GM10248 (cell line): Measurements from ENCODE around the gene PIK3C2G.

Experiments
- CTCF ChIA-PET: fragments of 300-600 bp; sonication (Branson Sonifier 250); formaldehyde crosslinking; extraction: SDS; loops from one replicate; lab custom pipeline; 2021; ENCODE audit warnings: antibody characterized with exemption; lab: Yijun Ruan, JAX
- POLR2A ChIA-PET: fragments of 350-650 bp; sonication (Branson Sonifier 250); formaldehyde crosslinking; extraction: SDS; loops from one replicate; lab custom pipeline; 2020; ENCODE audit warnings: antibody characterized with exemption; lab: Yijun Ruan, JAX
- DNase-seq: peaks from one replicate; pipeline ENCODE4 v3.0.0; 2012; ENCODE audit errors: extremely low spot score
- TF ChIP-seq, protein P1 (sequence below): IDR thresholded peaks from 2 replicates; pipeline ENCODE4 v1.5.1; 2012; ENCODE audit warnings: mild to moderate bottlenecking, low read depth; ENCODE audit errors: extremely low read depth, missing control alignments, control extremely low read depth

PIK3C2G gene

DNA sequence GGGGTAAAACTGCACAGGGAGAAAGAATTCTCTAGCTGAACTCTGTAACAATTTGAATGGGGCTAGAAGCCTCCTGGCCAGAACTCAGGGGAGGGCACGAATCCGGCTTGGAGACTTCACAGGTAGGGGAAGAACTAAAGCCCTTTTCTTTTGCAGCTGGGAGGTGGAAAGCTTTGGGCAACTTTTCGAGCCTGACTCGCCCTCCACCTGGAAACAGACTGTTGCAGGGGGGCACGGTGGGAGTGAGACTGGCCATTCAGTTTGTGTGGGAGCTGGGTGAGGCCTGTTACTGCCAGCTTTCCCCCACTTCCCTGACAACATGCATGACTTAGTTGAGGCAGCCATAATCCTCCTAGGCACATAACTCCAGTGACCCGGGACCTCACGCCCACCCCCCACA, 340.6 kb downstream of the PIK3C2G start:
- ChIA-PET POLR2A (no interaction called here), CTCF (interaction anchor here (1.3 kb wide), 1 partner anchor 9 kb away, joined by 4 read pairs; no protein-coding TSS in a partner anchor)
- TF ChIP-seq, protein P1, sequence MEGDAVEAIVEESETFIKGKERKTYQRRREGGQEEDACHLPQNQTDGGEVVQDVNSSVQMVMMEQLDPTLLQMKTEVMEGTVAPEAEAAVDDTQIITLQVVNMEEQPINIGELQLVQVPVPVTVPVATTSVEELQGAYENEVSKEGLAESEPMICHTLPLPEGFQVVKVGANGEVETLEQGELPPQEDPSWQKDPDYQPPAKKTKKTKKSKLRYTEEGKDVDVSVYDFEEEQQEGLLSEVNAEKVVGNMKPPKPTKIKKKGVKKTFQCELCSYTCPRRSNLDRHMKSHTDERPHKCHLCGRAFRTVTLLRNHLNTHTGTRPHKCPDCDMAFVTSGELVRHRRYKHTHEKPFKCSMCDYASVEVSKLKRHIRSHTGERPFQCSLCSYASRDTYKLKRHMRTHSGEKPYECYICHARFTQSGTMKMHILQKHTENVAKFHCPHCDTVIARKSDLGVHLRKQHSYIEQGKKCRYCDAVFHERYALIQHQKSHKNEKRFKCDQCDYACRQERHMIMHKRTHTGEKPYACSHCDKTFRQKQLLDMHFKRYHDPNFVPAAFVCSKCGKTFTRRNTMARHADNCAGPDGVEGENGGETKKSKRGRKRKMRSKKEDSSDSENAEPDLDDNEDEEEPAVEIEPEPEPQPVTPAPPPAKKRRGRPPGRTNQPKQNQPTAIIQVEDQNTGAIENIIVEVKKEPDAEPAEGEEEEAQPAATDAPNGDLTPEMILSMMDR, result no peak
- no peak for DNase-seq

DNA sequence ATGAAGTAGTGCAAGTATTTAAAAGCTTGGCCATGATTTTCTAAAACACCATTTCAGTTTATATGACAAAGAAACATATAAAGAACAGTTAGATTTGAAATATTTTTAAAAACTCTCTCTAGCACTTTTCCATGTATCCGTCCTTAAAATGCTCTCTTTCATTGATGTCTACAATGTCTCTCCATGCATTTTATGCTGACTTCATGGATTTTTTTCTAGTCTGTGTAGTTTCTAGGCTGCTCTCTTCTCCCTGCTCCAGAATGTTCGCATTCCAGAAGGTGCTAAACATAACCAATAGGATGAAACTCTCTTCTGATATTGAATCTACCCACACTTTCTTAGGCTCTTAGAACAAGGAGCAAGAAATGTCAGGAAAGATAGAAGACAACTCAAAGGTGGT, 351.7 kb downstream of the PIK3C2G start:
- TF ChIP-seq, protein P1, result no peak
- DNase-seq, result no peak
- ChIA-PET POLR2A (no interaction called here), CTCF (interaction anchor here (1.3 kb wide), 1 partner anchor 16 kb away, joined by 3 read pairs; no protein-coding TSS in a partner anchor)

DNA sequence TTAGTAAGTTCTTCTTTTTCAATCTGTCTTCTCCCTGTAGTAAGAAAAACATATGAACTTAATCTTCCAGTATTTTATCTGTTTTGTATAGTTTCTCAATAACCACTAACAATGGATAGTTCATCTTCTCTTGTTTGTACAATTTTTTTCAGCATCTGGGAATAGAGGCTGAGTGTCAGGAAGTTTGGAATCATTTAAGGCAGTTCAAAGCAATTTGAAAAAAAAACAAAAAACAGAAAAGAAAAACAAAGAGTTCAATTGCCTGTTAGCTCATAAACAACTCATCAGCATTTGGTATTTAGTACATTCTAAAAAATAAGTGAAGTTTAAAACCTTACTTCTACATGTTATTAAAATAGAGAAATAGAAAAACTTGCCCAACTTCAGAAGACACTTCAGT, 359.7 kb downstream of the PIK3C2G start:
- TF ChIP-seq, protein P1, result no peak
- no peak for DNase-seq
- ChIA-PET POLR2A (no interaction called here), CTCF (no interaction called here)

DNA sequence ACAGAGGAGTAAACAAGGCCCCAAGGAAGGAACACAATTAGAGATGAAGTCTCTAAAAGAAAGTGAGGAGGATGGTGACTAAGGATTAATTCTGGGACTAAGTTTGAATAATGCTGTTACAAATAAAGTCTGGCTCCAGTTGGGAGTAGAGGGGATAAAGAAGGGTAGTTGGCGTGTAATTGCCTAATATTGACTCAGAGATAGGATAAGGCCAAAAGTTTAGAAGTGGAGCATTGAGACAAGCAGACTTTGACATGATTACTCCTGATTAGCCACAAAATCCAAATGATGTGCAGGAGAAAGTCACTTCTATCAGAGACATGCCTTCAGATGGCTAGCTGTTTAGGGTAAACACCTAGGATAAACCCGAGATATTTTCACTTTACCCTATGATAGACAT, 368.1 kb downstream of the PIK3C2G start:
- CTCF ChIA-PET, result interaction anchor here (0.9 kb wide), 1 partner anchor 14 kb away, joined by 3 read pairs; no protein-coding TSS in a partner anchor

DNA sequence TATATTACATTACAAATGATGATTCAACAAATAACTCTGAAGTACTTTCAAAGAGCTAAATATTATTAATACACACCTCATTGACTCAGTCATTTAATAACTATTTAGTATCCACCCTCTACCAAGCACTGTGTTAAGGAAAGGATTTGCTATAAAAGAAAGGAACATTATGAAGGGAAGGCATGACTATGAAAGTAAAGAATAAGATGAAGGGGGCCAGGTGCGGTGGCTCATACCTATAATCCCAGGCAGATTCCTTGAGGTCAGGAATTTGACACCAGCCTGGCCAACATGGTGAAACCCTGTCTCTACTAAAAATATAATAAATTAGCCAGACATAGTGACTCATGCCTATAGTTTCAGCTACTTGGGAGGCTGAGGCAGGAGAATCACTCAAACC, 368.6 kb downstream of the PIK3C2G start:
- no peak for DNase-seq
- TF ChIP-seq, protein P1, result no peak
- ChIA-PET CTCF (interaction anchor here (0.9 kb wide), 1 partner anchor 14 kb away, joined by 3 read pairs; no protein-coding TSS in a partner anchor), POLR2A (no interaction called here)

More for the DNA sequence above, 368.1 kb downstream of the PIK3C2G start:
- no peak for DNase-seq
- TF ChIP-seq, protein P1, result no peak
- POLR2A ChIA-PET, result no interaction called here

DNA sequence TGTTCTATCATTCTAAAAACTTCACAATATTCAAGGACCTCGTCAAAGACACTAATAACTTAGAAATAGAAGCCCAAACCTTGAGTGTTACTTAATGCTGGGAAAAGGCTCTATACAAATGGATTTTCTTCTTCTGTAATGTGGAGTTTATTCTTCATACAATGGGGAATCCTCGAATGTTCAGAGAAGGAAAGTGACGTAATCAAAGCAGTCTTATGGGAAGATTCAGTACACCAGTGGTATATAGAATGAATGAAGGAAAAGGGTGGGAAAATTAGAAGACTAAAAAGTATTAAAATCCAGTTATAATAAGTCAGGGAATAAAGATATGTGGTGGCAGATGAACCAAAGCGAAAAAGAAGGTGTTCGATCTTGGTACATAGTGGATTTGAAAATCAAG, 370.0 kb downstream of the PIK3C2G start:
- ChIA-PET CTCF (no interaction called here), POLR2A (no interaction called here)
- no peak for DNase-seq
- TF ChIP-seq, protein P1, result no peak
